GM21576 (cell line): ENCODE data around the gene SRCIN1.

Experiments
- ATAC-seq: cut with Tn5 transposase; IDR thresholded peaks from one replicate; pipeline ENCODE4 v1.9.1; 2021; ENCODE audit warnings: mild to moderate bottlenecking, moderate library complexity; ENCODE audit not compliant: unreplicated experiment

The SRCIN1 gene

DNA sequence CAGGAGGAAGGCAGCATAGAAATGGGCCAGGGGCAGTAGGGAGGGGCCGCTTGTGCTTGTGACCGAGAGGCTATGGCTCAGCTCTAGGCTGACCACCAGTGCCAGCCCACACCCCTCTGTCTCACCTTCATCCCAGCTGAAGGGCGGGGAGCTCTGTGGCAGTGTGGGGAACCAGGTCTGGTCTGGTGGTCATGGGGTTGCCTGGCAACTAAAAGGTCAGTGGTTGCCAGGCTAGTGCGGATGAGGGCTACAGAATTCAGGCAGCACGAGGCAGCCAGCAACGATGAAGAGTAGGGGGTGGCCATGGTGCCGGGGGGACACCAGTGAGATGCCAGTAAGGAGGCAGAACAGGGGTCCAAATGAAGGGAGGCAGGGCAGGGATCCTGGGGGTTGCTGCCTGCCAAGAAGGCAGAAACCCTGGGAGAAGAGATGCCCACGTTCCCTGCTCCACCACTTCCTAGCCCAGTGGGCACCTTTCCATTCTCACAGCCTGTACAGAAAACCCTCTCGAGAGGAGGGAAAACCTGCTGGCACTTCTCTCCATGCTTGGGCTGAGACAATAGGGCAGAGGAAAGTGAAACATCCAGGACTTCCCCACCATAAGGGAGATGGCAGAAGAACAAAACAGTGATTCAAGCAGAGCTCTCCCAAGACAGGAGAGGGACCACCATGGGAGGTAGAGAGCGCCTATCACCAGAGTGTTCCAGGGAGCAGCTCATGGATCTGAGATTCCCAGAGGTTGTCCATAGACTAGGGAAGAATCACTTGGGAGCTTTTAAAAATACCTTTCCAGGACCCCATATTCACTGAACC, 39.7 kb downstream of the SRCIN1 start:
- ATAC-seq, result no peak

GRCh38 chr17:38564869-38565268, 40.9 kb downstream of the SRCIN1 start:
- no peak for ATAC-seq

DNA sequence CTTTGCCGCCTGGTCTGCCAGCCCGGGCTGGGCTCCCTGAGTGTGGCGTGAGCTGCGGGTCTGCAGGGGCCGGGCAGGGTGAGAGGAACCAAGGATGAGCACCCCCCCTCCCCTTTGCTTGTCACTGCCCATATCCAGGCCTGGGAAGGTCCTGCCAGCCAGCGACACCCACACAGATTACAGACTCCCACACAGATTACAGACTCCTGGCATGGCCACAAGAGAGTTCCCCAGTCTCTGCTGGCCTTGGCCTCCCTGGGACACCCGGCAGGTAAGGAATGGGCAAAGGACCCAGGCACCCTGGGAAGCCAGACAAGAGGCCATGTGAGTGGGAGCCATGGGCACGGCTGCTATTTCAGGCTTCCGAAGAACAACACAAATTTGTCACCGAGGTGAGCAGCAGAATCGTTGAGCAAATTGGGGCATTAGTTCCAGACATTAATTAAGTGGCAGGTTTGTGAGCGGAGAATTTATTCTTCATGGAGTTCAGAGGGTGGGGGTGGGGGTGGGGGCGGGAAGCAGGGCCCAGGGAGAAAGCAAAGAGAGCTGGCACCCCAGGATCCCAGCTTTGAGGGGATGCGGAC, 41.4 kb downstream of the SRCIN1 start:
- no peak for ATAC-seq

GRCh38 chr17:38563362-38564253, 42.1 kb downstream of the SRCIN1 start:
- ATAC-seq, result no peak

DNA sequence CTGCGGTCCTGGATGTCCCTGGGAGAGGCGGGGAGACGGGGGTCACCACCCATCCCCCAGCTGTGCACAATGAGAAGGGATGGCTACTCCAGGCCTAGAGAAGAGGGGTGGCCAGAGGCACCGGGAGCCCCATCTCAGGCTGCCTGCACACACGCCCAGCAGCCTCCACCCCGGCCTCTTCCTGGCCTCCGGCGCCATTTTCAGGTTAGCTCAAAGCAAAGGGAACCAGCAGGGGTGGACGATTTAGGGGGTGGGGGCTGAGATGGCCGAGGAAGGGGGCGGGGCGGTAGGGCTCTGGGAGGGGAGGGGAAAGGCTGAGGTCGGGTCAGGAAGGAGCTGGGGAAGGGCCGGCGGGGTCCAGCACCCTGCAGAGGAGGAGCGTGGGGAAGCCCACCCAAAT, 42.8 kb downstream of the SRCIN1 start:
- ATAC-seq, result no peak

- ATAC-seq, result no peak
These were observed 43.6 kb downstream of the SRCIN1 start for GRCh38 chr17:38562215-38562569.

GRCh38 chr17:38561416-38562214, 44.1 kb downstream of the SRCIN1 start:
- ATAC-seq, result no peak

GRCh38 chr17:38560503-38561318, 45.0 kb downstream of the SRCIN1 start:
- no peak for ATAC-seq

GRCh38 chr17:38559880-38560230, 45.9 kb downstream of the SRCIN1 start:
- ATAC-seq, result no peak

DNA sequence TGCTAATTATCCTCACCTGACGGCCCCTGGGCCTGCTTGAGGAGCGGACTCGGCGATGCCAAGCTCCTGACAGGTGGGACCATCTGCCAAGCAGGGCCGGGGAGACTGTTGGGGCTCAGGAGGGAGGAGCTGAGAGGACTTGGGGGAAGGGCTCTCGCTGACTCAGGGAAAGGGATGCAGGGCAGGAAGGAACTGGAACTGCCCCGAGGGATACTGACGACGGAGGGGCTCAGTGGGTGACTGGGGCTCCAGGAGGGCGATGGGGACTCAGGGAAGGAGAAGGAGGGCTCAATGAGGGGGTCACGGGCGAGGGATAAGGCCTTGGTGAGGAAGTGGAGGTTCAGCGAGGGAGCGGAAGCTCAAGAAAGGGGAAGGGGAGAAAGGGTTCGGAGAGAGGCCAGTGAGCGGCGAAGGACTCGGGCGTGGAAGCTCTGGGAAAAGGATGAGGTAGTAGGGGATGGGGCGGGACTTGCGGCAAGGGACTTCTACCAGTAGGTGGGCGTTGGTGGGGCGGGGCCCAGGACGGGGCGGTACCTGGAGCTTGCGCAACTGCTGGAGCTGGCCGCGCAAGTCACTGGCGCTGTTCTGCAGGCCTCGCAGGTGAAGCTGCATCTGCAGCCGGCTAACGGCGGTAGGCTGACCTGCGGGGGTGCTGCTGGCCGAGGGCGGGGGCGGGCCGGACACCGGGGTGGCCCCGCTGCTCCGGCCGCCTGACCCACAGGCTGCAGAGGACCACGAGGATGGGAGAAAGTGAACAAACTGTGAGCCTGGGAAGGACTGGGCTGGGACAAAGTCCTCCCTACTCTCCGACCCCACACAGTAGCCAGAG, 46.5 kb downstream of the SRCIN1 start:
- peak; percentile 60 for ATAC-seq

DNA sequence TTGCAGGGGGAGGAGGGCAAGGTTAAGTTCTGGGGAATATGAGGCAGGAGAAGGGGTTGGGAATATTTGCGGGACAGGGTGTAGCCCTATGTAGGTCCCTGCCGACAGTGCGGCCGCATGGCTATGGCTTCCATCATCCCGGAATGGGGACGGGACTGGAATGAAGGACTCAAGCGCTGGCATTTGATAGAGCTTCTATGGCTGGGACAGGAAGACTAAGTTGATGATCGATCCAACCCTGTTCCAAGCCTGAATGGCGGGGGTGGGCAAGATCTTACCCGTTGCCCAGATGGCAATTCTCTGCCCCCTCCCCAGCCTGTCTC, 47.1 kb downstream of the SRCIN1 start:
- peak; percentile 7 for ATAC-seq

GRCh38 chr17:38557836-38558727, 47.7 kb downstream of the SRCIN1 start:
- peak; percentile 78 for ATAC-seq

DNA sequence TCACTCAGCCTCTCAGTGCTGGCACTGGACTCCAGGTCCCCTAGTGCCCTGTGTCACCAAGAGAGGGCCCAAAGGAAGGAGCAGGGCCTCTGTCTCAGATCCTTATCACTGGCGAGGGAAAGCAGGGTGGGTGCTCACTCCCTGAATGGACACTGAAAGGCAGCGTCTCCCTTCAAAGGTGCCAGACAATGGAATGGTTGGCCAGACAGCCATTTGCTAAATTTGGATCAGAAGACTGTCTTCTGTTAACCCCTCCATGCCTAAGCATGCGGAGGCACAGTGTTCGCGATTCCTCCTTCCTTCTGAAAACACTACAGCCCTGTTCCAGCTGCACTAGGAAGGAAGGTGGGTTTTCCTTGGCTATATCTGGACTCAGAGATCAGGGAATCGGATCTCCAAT, 48.4 kb downstream of the SRCIN1 start:
- no peak for ATAC-seq

DNA sequence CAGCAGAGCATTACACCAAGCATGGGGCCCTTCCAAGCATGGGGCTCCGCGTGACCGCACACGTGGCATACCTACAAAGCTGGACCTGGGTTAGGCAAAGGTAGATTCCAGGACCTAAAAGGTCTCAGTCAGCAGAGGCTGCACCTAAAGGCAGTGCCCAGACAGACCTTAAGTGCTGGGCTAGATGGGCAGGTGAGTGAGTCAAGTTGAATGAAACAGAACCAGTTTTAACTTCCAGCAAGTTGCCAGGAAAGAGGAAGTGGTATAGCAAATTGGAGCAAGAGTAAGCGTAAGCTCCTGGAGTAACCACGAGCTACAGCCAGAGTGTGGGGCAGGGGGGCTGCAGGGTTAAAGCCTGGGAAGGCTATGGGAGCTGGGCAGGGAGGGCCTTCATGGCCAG, 49.5 kb downstream of the SRCIN1 start:
- ATAC-seq, result no peak

GRCh38 chr17:38554430-38555350, 51.1 kb downstream of the SRCIN1 start:
- no peak for ATAC-seq

- no peak for ATAC-seq
These were observed 53.4 kb downstream of the SRCIN1 start for GRCh38 chr17:38552343-38552742.

- no peak for ATAC-seq
These were observed 54.6 kb downstream of the SRCIN1 start for GRCh38 chr17:38551121-38551520.
